Thyroid gland (tissue), 4 donors: ENCODE measurements around the gene OTOS.

Source experiments
- POLR2A ChIP-seq, 2 donors: fragments of 450-650 bp; IDR thresholded peaks; one replicate each; pipeline ENCODE4 v1.6.1; 2017; ENCODE audit warnings: antibody characterized with exemption in 2 of 2, mild to moderate bottlenecking in 2 of 2, moderate library complexity in 1 of 2
- TF ChIP-seq, protein P1 (sequence below), 6 experiments: fragments of 200-600 bp in 3 of 6; fragments of 450-650 bp in 3 of 6; sonication (generic) in 3 of 6; IDR thresholded peaks; one replicate each; pipeline ENCODE4 v1.5.1; 2016 to 2019; ENCODE audit warnings: antibody characterized with exemption in 6 of 6, mild to moderate bottlenecking in 2 of 6, inconsistent platforms in 1 of 6, moderate library complexity in 1 of 6

DNA sequence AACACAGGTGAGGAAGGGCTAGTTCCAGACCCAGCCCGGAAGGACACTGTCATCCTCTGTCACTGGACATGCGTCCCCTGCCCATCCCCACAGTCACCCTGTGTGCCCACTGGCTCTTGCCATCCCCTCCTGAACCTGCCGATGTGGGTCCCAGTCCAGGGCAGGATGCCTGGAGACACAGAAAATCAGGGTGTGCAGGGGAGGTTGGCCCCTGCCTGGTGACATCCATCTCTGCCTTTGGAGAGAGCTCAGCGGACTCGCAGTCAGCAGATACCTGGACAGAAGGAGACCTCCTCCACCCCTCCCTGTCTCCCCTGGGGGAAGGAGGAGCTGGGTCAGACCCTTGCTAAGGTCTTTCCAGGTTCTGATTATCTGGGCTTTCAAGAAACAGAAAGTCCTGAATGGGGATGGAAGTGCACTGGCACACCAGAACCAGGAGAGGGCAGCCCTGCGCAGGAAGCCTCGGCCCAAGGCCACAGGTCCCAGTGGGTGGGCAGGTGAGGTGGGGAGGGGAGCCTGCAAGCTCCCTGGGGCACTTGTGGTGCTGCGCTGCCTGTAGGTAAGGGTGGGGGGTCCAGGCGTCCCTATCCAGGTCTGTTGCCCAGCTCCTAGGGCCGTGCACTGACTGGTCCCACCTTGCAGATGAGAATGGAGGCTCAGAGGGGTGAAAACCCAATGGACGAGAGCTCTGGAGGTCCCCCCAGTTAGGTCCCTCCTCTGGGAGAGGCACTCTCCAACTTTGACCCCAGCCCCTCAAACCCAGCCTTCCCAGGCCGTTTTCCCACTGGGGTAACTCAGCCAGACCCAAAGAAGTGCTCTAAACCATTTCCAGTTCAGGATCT lies 9.7 kb upstream of the OTOS start:
- TF ChIP-seq, protein P1, sequence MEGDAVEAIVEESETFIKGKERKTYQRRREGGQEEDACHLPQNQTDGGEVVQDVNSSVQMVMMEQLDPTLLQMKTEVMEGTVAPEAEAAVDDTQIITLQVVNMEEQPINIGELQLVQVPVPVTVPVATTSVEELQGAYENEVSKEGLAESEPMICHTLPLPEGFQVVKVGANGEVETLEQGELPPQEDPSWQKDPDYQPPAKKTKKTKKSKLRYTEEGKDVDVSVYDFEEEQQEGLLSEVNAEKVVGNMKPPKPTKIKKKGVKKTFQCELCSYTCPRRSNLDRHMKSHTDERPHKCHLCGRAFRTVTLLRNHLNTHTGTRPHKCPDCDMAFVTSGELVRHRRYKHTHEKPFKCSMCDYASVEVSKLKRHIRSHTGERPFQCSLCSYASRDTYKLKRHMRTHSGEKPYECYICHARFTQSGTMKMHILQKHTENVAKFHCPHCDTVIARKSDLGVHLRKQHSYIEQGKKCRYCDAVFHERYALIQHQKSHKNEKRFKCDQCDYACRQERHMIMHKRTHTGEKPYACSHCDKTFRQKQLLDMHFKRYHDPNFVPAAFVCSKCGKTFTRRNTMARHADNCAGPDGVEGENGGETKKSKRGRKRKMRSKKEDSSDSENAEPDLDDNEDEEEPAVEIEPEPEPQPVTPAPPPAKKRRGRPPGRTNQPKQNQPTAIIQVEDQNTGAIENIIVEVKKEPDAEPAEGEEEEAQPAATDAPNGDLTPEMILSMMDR (IDR thresholded peaks at IDR 0.05): peak in 5 of 6 experiments; percentile 19 to 77 (median 42)
- TF ChIP-seq POLR2A (IDR thresholded peaks at IDR 0.05): no peak
